Astrocyte (in vitro differentiated cells and primary cell): Measurements from ENCODE around the gene MRGPRE. TPM values are rescaled to one million over a fixed set of nuclear protein-coding genes. Genes with fewer than 3 reads are reported as not detected.

Experiments used
- DNase-seq: peaks from one replicate; pipeline ENCODE4 v3.0.0-alpha.2; 2010; ENCODE audit warnings: low read depth
- FAIRE-seq: peaks from 2 replicates; lab custom pipeline; 2011; peaks lifted over from hg19 to GRCh38; lab: Jason Lieb, UNC
- H2AFZ ChIP-seq: 2 replicates; pipeline ENCODE4 v1.6.0; 2012; ENCODE audit warnings: low read depth, low read length, inconsistent platforms
- H3K27ac ChIP-seq: 2 replicates; pipeline ENCODE4 v1.5.1; 2011; ENCODE audit warnings: low read depth, low read length, inconsistent platforms
- H3K27me3 ChIP-seq: 2 replicates; pipeline ENCODE4 v1.6.0; 2011; ENCODE audit warnings: low read length, inconsistent platforms; ENCODE audit not compliant: insufficient read depth
- H3K36me3 ChIP-seq: 2 replicates; pipeline ENCODE4 v1.5.1; 2011; ENCODE audit warnings: low read length, inconsistent platforms; ENCODE audit not compliant: insufficient read depth
- H3K4me1 ChIP-seq: 2 replicates; pipeline ENCODE4 v1.5.1; 2011; ENCODE audit warnings: low read length, inconsistent platforms; ENCODE audit not compliant: insufficient read depth
- H3K4me2 ChIP-seq: 2 replicates; pipeline ENCODE4 v1.6.0; 2012; ENCODE audit warnings: low read length, inconsistent platforms
- H3K4me3 ChIP-seq: 2 replicates; pipeline ENCODE4 v1.5.1; 2011; ENCODE audit warnings: low read depth, mild to moderate bottlenecking, low read length, inconsistent platforms; ENCODE audit not compliant: insufficient read depth
- H3K79me2 ChIP-seq: 2 replicates; pipeline ENCODE4 v1.6.0; 2012; ENCODE audit warnings: mild to moderate bottlenecking, low read length, inconsistent platforms; ENCODE audit not compliant: insufficient read depth
- H3K9ac ChIP-seq: 2 replicates; pipeline ENCODE4 v1.6.0; 2012; ENCODE audit warnings: mild to moderate bottlenecking, low read length, inconsistent platforms
- H3K9me3 ChIP-seq: 2 replicates; pipeline ENCODE4 v1.5.1; 2012; ENCODE audit warnings: low read depth, mild to moderate bottlenecking, low read length, inconsistent platforms; ENCODE audit not compliant: insufficient read depth
- H4K20me1 ChIP-seq: 2 replicates; pipeline ENCODE4 v1.6.0; 2012; ENCODE audit warnings: low read length, inconsistent platforms; ENCODE audit not compliant: insufficient read depth
- H3K27ac Mint-ChIP-seq: one replicate; pipeline ENCODE4 v1.8.0; 2021; ENCODE audit warnings: mild to moderate bottlenecking, mixed read lengths; ENCODE audit not compliant: unreplicated experiment
- H3K27me3 Mint-ChIP-seq: one replicate; pipeline ENCODE4 v1.8.0; 2021; ENCODE audit warnings: low read depth, mixed read lengths; ENCODE audit not compliant: unreplicated experiment
- H3K36me3 Mint-ChIP-seq: one replicate; pipeline ENCODE4 v1.8.0; 2021; ENCODE audit warnings: low read depth, mixed read lengths; ENCODE audit not compliant: unreplicated experiment
- H3K4me1 Mint-ChIP-seq: one replicate; pipeline ENCODE4 v1.8.0; 2021; ENCODE audit warnings: low read depth, mixed read lengths; ENCODE audit not compliant: unreplicated experiment
- H3K4me3 Mint-ChIP-seq: one replicate; pipeline ENCODE4 v1.8.0; 2021; ENCODE audit warnings: mild to moderate bottlenecking, moderate library complexity, mixed read lengths; ENCODE audit not compliant: unreplicated experiment
- H3K9me3 Mint-ChIP-seq: one replicate; pipeline ENCODE4 v1.8.0; 2021; ENCODE audit warnings: mild to moderate bottlenecking, mixed read lengths; ENCODE audit not compliant: unreplicated experiment
- EZH2 ChIP-seq: IDR thresholded peaks from 2 replicates; pipeline ENCODE4 v1.6.1; 2012; ENCODE audit warnings: mild to moderate bottlenecking, low read length, inconsistent platforms; ENCODE audit not compliant: insufficient read depth
- total RNA-seq: library from RNA; stranded (reverse); gene quantifications from 2 replicates; pipeline ENCODE4 v1.2.1, GENCODE V29; 2021
- TF ChIP-seq, protein P1 (sequence below): IDR thresholded peaks from 2 replicates; pipeline ENCODE4 v1.5.1; 2011; ENCODE audit warnings: low read depth, mild to moderate bottlenecking, inconsistent platforms, low read length, moderate library complexity; ENCODE audit not compliant: insufficient read depth

MRGPRE gene
- total RNA-seq, 1 donor from 2014 or later: not detected

DNA sequence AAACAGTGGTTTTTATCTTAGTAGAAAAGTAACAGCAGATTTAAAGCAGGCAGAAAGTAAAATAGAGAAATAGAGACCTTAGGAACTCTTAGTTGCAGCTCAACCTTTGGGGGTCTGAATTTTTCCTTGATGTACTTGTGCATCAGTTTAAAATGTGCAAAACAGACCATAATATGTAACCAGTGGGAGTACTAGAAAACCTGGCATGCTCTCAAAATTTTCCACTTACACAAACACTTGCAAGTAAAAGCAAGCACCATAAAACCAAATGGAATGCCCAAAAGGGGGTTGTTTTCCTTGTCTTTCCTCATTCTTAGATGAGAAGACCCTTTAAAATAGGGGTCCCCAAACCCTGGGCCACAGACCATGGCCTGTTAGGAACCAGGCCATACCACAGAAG is 12.9 kb upstream of the MRGPRE start:
- H3K4me3 ChIP-seq: no peak overlapping the region
- no peak overlapping the region for H3K4me2 ChIP-seq
- no peaks in the 10 kb centered on the region for H3K79me2 ChIP-seq
- Mint-ChIP-seq H3K4me3 (no peak overlapping the region), H3K27ac (no peak overlapping the region), H3K4me1 (no peaks in the 10 kb centered on the region), H3K36me3 (no peaks in the 10 kb centered on the region), H3K27me3 (peaks cover 5% of the 10 kb centered on the region), H3K9me3 (no peaks in the 10 kb centered on the region)
- H3K27me3 ChIP-seq: no peaks in the 10 kb centered on the region
- FAIRE-seq: no peak
- no peaks in the 10 kb centered on the region for H3K4me1 ChIP-seq
- H4K20me1 ChIP-seq: no peaks in the 10 kb centered on the region
- no peak overlapping the region for H2AFZ ChIP-seq
- TF ChIP-seq, protein P1, sequence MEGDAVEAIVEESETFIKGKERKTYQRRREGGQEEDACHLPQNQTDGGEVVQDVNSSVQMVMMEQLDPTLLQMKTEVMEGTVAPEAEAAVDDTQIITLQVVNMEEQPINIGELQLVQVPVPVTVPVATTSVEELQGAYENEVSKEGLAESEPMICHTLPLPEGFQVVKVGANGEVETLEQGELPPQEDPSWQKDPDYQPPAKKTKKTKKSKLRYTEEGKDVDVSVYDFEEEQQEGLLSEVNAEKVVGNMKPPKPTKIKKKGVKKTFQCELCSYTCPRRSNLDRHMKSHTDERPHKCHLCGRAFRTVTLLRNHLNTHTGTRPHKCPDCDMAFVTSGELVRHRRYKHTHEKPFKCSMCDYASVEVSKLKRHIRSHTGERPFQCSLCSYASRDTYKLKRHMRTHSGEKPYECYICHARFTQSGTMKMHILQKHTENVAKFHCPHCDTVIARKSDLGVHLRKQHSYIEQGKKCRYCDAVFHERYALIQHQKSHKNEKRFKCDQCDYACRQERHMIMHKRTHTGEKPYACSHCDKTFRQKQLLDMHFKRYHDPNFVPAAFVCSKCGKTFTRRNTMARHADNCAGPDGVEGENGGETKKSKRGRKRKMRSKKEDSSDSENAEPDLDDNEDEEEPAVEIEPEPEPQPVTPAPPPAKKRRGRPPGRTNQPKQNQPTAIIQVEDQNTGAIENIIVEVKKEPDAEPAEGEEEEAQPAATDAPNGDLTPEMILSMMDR: no peak
- TF ChIP-seq EZH2: no peak
- no peak overlapping the region for H3K9ac ChIP-seq
- no peak overlapping the region for H3K27ac ChIP-seq
- DNase-seq: no peak
- H3K36me3 ChIP-seq: no peaks in the 10 kb centered on the region
- no peaks in the 10 kb centered on the region for H3K9me3 ChIP-seq

DNA sequence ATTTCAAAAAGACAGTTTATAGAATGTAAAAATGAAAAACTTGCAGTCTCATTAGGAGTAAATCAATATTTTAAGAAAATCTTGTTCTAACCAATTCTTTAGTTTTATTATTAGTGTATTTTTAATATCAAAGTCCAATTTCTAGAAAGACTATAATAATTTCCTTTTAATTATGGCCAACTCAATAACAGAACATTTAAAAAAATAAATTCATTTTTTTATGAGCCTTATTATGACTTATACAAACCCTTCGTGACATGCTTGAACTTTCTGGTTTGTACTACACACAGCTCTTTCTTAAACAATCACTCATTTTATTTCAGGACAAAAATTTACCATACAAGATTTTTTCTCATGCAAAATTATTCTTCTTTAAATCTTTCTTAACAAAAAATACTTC is 11.7 kb upstream of the MRGPRE start:
- no peak overlapping the region for H2AFZ ChIP-seq
- H3K4me1 ChIP-seq: no peaks in the 10 kb centered on the region
- H3K27me3 Mint-ChIP-seq: peaks cover 8% of the 10 kb centered on the region
- DNase-seq (no peak), FAIRE-seq (no peak)
- H3K4me2 ChIP-seq: no peak overlapping the region
- no peak overlapping the region for H3K9ac ChIP-seq
- H3K9me3 ChIP-seq: no peaks in the 10 kb centered on the region
- H3K36me3 ChIP-seq: no peaks in the 10 kb centered on the region
- no peaks in the 10 kb centered on the region for H3K79me2 ChIP-seq
- no peaks in the 10 kb centered on the region for H3K27me3 ChIP-seq
- H3K4me3 ChIP-seq: no peak overlapping the region
- TF ChIP-seq EZH2: no peak
- TF ChIP-seq, protein P1: no peak
- no peak overlapping the region for H3K27ac Mint-ChIP-seq
- no peak overlapping the region for H3K27ac ChIP-seq
- no peaks in the 10 kb centered on the region for H3K36me3 Mint-ChIP-seq
- no peaks in the 10 kb centered on the region for H3K4me1 Mint-ChIP-seq
- no peaks in the 10 kb centered on the region for H4K20me1 ChIP-seq
- no peaks in the 10 kb centered on the region for H3K9me3 Mint-ChIP-seq
- no peak overlapping the region for H3K4me3 Mint-ChIP-seq

DNA sequence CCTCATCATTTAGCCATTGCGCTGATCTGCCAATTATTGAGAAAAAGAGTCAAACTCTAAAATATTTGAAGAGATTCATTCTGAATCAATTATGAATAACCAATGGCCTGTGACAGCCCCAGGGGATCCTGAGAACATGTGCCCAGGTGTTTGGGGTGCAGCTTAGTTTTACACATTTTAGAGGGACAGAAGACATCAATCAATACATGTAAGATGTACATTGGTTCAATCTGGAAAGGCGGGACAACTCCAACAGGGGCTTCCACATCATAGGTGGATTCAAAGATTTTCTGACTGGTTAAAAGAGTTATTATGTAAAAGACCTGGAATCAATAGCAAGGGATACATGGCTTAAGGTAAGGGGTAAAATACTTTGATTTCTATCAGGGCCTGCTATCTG is 4.9 kb upstream of the MRGPRE start:
- TF ChIP-seq EZH2: no peak
- TF ChIP-seq, protein P1: no peak
- H2AFZ ChIP-seq: no peak overlapping the region
- peaks cover 1% of the 10 kb centered on the region for H3K36me3 Mint-ChIP-seq
- no peak overlapping the region for H3K27ac Mint-ChIP-seq
- peaks cover 4% of the 10 kb centered on the region for H3K27me3 ChIP-seq
- peaks cover 2% of the 10 kb centered on the region for H3K9me3 ChIP-seq
- DNase-seq: no peak
- H3K4me1 Mint-ChIP-seq: no peaks in the 10 kb centered on the region
- H3K4me1 ChIP-seq: no peaks in the 10 kb centered on the region
- H3K4me2 ChIP-seq: no peak overlapping the region
- FAIRE-seq: no peak
- peaks cover 36% of the 10 kb centered on the region for H3K27me3 Mint-ChIP-seq
- H3K9me3 Mint-ChIP-seq: peaks cover 6% of the 10 kb centered on the region
- H3K79me2 ChIP-seq: no peaks in the 10 kb centered on the region
- H3K9ac ChIP-seq: no peak overlapping the region
- H3K4me3 ChIP-seq: no peak overlapping the region
- no peak overlapping the region for H3K27ac ChIP-seq
- no peaks in the 10 kb centered on the region for H3K36me3 ChIP-seq
- H4K20me1 ChIP-seq: no peaks in the 10 kb centered on the region
- H3K4me3 Mint-ChIP-seq: no peak overlapping the region
